A549 treated with CORT108297 at 1 μM for 4 hours (cell line): ENCODE data around the gene NPHP1. TPM values are rescaled to one million over a fixed set of nuclear protein-coding genes. Genes with fewer than 3 reads are reported as not detected.

ENCODE experiments used
- total RNA-seq: library from RNA; stranded (reverse); fragments of 200-300 nt; extraction: Qiagen RNA extraction; gene quantifications from 5 replicates; pipeline ENCODE4 v1.2.3, GENCODE V29; 2022

Gene NPHP1
- total RNA-seq, result 6.6 to 8.8 TPM (median 7.2 TPM) in 5 replicates

GRCh38 chr2:110204408-110205385 is at the start of gene NPHP1:
NPHP1 (minus strand) TSS chr2:110205013; CDS start chr2:110204968, 45 bp downstream.

GRCh38 chr2:110211938-110212858 is 7.4 kb upstream of the NPHP1 start, which contains the start of gene MTLN:
MTLN (minus strand) TSS chr2:110212547; CDS start chr2:110212525, 22 bp downstream.

GRCh38 chr2:110115291-110116032 is 89.4 kb downstream of the NPHP1 start, which contains the start of gene MALL:
MALL (minus strand) TSS chr2:110115822; CDS start chr2:110115792, 30 bp downstream.

Other genes with a start within 250 kb of the NPHP1 start
- 134 to 158 TPM (median 138 TPM) in 5 replicates for gene MALL, start 89.2 kb downstream of the NPHP1 start, total RNA-seq
- 117 to 139 TPM (median 135 TPM) in 5 replicates for gene MTLN, start 7.5 kb upstream of the NPHP1 start, total RNA-seq